LNCAP (cell line): ENCODE measurements around the gene NPTXR.

Source experiments
- CTCF ChIP-seq: fragments of 450-650 bp; IDR thresholded peaks from 2 replicates; pipeline ENCODE4 v1.5.1; 2017; ENCODE audit warnings: mild to moderate bottlenecking

The NPTXR gene

DNA sequence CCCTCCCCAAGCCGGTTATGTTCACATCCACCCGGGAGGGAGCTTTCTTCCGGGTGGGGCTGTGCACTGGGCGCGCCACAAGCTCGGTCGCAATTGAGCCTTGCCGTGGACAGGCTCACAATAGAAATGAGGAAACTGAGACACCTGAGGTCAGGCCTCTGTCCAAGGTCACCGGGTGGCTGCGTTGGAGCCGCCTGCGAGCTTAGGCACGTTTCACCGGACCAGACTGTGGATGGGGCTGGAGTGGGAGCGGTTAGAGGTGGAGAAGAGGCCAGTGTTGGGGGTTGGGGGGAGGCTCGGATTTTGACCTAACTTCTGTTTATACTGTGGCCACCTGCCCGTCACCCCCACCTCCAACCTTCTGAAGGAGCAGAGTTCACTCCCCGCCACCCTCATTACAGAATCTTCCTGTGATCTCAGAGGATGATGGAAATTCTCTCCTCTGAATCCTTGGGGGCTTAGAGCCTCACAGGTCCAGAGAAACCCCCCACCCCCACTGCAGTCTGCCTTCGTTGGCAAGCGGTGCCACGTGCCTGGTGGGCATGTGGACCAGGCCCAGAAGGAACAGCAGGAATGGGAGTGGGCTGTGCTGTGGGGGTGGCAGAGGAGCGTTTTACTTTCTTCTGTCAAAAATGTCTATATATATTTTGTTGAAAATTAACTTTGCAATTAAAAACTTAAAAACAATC lies 631 bp upstream of the NPTXR start:
- no peak for TF ChIP-seq CTCF

DNA sequence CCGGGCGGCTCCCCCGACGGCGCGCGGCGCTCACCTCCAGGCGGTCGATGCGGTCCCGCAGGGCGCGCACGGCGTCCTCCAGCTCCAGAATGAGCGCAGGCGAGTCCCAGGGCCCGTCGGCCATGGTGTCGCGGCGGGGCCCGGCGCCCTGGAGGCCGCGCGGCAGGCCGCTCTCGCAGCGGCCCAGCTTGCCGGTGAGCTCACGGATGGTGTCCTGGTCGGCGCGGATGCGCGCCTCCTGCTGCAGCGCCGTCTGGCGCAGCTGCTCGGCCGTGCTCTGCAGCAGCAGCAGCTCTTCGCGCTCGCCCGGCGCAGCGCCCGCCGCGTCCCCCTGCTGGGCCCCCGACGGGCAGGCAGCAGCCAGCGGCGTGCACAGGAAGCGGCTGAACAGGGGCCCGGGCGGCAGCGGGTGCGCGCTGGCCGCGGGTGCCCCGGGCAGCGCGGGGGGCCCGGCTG lies 599 bp downstream of the NPTXR start:
- TF ChIP-seq CTCF: peak; percentile 44

DNA sequence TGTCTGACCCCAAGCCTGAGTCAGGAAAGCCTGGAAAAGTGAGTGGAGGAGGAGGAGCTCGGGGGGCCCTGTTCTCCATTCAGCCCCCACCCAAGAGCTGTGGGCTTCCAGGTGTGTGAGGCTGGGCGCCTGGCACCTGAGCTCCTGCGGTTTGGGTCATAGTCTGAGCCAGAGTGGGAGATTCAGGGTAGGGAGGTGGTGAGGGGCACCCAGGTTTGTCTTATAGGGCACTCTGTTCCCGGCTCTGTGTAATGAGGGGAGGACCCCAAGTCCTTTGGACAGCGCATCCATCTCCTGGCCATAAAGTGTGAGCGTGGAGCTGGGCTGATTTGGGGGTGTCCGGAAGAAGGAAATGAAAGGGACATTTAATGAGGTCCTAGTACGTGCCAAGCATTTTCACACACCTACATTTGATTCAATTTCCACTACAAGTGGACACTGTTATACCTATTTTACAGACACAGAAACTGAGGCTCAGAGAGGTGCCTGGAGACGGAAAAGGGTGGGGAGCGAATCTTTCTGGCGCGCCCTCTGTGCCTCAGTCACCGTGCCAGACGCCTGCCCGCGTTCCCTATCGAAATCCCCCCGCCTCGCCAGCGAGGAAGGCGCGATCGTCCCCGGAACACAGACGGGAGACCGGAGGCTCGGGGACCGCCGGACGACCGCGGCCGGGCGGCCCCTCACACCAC lies 1.2 kb downstream of the NPTXR start:
- no peak for TF ChIP-seq CTCF

DNA sequence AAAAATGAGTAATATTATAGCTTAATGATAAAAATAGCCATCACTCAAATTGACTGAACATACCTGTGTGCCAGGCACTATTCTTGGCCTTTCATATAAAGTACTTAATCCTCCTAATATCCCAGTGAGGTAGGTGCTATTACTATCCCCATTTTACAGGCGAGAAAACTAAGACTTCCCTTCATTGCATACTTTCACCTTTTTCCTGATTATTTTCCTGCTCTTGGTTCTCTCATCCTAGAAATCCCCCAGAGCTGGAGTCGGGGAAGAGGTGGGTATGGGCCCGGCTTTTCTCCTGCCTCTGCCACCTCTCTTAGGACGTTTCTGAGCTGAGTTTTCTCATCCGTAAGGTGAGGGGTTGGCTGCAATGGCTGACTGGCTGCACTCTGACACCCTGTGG lies 2.2 kb downstream of the NPTXR start:
- no peak for TF ChIP-seq CTCF

DNA sequence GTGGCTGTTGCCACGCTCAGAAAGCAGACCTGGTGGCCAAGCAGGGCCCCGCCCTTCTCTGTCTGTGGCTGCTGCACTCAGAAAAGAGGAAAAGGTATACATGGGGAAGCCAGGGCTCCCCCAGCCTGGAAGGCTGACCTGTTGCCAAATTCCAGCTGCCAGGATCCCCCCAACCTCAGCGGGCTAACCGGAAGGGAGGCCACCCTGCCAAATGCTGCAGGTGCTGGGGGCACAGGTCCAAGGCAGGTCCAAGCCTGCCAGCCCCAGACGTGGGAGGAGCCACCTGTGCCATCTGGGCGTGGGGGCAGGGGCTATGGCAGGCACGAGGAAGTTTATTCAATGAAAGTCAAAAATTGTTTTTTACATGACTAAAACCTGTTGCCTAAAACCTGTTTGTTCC lies 2.6 kb downstream of the NPTXR start:
- TF ChIP-seq CTCF: no peak

DNA sequence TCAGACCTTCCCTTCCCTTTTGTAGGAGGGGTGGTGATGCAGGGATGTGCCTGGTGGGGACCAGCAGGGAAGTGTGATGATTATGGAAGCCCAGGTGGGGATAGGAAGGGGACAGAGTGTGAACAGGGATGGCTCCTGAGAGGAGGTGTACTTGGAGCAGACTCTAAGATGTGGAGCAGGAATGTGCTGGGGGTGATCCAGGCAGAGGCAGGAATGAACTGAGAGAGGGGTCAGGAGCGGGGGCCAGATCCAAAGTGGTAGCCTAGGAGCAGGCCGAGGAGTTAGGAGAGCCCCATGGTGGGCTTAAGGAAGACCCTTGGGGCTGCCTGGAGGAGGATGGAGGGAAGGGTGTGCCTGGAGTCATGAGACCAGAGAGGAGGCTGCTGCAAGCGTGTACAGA lies 3.7 kb downstream of the NPTXR start:
- no peak for TF ChIP-seq CTCF

- no peak for TF ChIP-seq CTCF
Observed at GRCh38 chr22:38839686-38840085, 4.1 kb downstream of the NPTXR start.
